Measurements from ENCODE around the gene C6orf163. TPM values are rescaled to one million over a fixed set of nuclear protein-coding genes. Genes with fewer than 3 reads are reported as not detected.

Gene C6orf163
- total RNA-seq, 2 experiments from 2014 or later, result 3.2 to 3.4 TPM

GRCh38 chr6:87336367-87336766 lies 8.2 kb upstream of the C6orf163 start:
- Mint-ChIP-seq H3K4me3 (no peak overlapping the region), H3K9me3 (peaks cover 7% of the 10 kb centered on the region), H3K36me3 (peaks cover 19% of the 10 kb centered on the region), H3K27me3 (no peaks in the 10 kb centered on the region), H3K27ac (no peak overlapping the region), H3K4me1 (peaks cover 15% of the 10 kb centered on the region)
- ATAC-seq (ENCODE audit: low read depth), result no peak
- POLR2A ChIA-PET, result no interaction called here
- no peak for DNase-seq

DNA sequence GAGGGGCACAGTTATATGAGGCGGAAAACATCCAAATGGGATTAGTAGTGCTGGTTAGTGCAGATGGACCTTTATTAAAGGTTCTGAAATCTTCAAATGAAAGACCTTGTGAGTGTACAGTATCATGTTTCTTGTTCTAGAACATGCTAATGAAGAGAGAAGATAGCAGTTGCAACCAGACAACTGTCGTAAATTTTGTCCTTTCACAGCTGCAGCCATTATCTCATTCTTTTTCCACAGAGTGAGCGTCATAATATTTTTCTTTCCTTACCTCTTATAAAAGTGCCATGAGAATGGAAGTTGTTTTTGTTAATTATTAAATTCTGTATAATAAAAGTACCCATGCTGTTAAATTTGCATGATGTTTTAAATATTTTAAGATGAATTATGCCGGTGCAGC lies 4.4 kb upstream of the C6orf163 start:
- Mint-ChIP-seq H3K4me3 (no peak overlapping the region), H3K9me3 (no peaks in the 10 kb centered on the region), H3K27me3 (no peaks in the 10 kb centered on the region), H3K27ac (no peak overlapping the region), H3K36me3 (peaks cover 11% of the 10 kb centered on the region), H3K4me1 (no peaks in the 10 kb centered on the region)
- no peak for DNase-seq
- POLR2A ChIA-PET, result no interaction called here
- ATAC-seq (ENCODE audit: low read depth), result no peak

GRCh38 chr6:87341158-87341557 lies 3.5 kb upstream of the C6orf163 start:
- Mint-ChIP-seq H3K36me3 (peaks cover 11% of the 10 kb centered on the region), H3K4me3 (no peak overlapping the region), H3K9me3 (no peaks in the 10 kb centered on the region), H3K4me1 (no peaks in the 10 kb centered on the region), H3K27ac (no peak overlapping the region), H3K27me3 (no peaks in the 10 kb centered on the region)
- no peak for ATAC-seq (ENCODE audit: low read depth)
- no peak for DNase-seq
- POLR2A ChIA-PET, result no interaction called here

GRCh38 chr6:87341899-87342298 lies 2.7 kb upstream of the C6orf163 start:
- ATAC-seq (ENCODE audit: low read depth), result no peak
- POLR2A ChIA-PET, result no interaction called here
- H3K27me3 Mint-ChIP-seq, result no peaks in the 10 kb centered on the region
- peaks cover 12% of the 10 kb centered on the region for H3K36me3 Mint-ChIP-seq
- no peak overlapping the region for H3K4me3 Mint-ChIP-seq
- H3K4me1 Mint-ChIP-seq, result no peaks in the 10 kb centered on the region
- no peaks in the 10 kb centered on the region for H3K9me3 Mint-ChIP-seq
- no peak for DNase-seq
- no peak overlapping the region for H3K27ac Mint-ChIP-seq

GRCh38 chr6:87342829-87343228 lies 1.8 kb upstream of the C6orf163 start:
- no peak for ATAC-seq (ENCODE audit: low read depth)
- Mint-ChIP-seq H3K4me3 (no peak overlapping the region), H3K27me3 (no peaks in the 10 kb centered on the region), H3K4me1 (no peaks in the 10 kb centered on the region), H3K36me3 (peaks cover 13% of the 10 kb centered on the region), H3K27ac (no peak overlapping the region), H3K9me3 (no peaks in the 10 kb centered on the region)
- DNase-seq, result no peak
- POLR2A ChIA-PET, result no interaction called here

GRCh38 chr6:87346700-87347099 lies 2.1 kb downstream of the C6orf163 start:
- no peak overlapping the region for H3K27ac Mint-ChIP-seq
- ATAC-seq (ENCODE audit: low read depth), result no peak
- no peak for DNase-seq
- peaks cover 8% of the 10 kb centered on the region for H3K36me3 Mint-ChIP-seq
- no peak overlapping the region for H3K4me3 Mint-ChIP-seq
- no peaks in the 10 kb centered on the region for H3K4me1 Mint-ChIP-seq
- H3K9me3 Mint-ChIP-seq, result no peaks in the 10 kb centered on the region
- POLR2A ChIA-PET, result no interaction called here
- H3K27me3 Mint-ChIP-seq, result no peaks in the 10 kb centered on the region

DNA sequence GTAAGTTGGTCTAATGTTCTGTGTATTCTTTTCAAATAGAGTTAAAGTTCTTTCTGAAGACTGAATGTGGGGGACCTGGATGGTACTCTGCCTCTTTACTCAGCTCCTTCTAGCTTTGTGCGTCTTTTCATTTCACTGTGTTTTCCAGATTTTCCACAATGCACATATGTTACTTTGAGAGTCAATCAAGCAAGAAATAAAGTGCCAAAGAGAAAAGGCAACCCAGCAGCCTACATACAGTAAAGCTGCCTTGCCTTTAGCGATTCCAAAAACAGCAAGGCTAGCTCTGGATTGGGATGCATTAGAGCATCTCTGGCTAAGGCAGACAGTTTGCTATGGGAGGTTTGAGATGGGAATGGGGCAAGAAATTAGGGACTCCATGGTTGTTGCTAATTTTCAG lies 5.3 kb downstream of the C6orf163 start:
- no peaks in the 10 kb centered on the region for H3K9me3 Mint-ChIP-seq
- no peak overlapping the region for H3K27ac Mint-ChIP-seq
- no peak overlapping the region for H3K4me3 Mint-ChIP-seq
- H3K27me3 Mint-ChIP-seq, result no peaks in the 10 kb centered on the region
- DNase-seq (no peak), ATAC-seq (ENCODE audit: low read depth) (no peak)
- no peaks in the 10 kb centered on the region for H3K4me1 Mint-ChIP-seq
- POLR2A ChIA-PET, result no interaction called here
- peaks cover 4% of the 10 kb centered on the region for H3K36me3 Mint-ChIP-seq

GRCh38 chr6:87350516-87350915 lies 5.9 kb downstream of the C6orf163 start:
- Mint-ChIP-seq H3K36me3 (peaks cover 2% of the 10 kb centered on the region), H3K27ac (no peak overlapping the region), H3K9me3 (no peaks in the 10 kb centered on the region), H3K4me3 (no peak overlapping the region), H3K4me1 (no peaks in the 10 kb centered on the region), H3K27me3 (no peaks in the 10 kb centered on the region)
- POLR2A ChIA-PET, result no interaction called here
- ATAC-seq (ENCODE audit: low read depth) (no peak), DNase-seq (no peak)

DNA sequence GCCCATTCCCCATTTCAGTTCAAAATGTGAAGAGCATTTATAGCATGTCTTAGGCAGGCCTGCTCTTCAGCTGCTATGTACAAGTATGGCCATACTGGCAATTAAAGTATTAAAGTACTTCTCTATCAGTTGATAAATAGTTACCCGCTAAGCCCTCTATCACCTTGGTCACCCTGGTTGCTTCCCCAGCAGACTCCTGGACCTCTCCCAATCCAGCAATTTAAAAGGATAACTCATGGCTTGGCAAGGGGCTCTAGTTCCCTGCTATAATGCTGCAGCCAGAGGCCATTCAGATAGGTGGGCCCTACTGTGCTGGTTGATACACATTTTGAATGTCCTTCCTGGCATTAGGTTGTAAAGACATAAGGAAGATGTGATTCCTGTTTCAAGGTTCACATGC lies 7.0 kb downstream of the C6orf163 start:
- H3K27me3 Mint-ChIP-seq, result no peaks in the 10 kb centered on the region
- DNase-seq (no peak), ATAC-seq (ENCODE audit: low read depth) (no peak)
- no peak overlapping the region for H3K27ac Mint-ChIP-seq
- no peaks in the 10 kb centered on the region for H3K9me3 Mint-ChIP-seq
- POLR2A ChIA-PET, result no interaction called here
- no peak overlapping the region for H3K4me3 Mint-ChIP-seq
- H3K36me3 Mint-ChIP-seq, result peaks cover 2% of the 10 kb centered on the region
- H3K4me1 Mint-ChIP-seq, result no peaks in the 10 kb centered on the region

- no peak overlapping the region for H3K4me3 Mint-ChIP-seq
- H3K9me3 Mint-ChIP-seq, result no peaks in the 10 kb centered on the region
- POLR2A ChIA-PET, result no interaction called here
- ATAC-seq (ENCODE audit: low read depth) (no peak), DNase-seq (no peak)
- no peaks in the 10 kb centered on the region for H3K27me3 Mint-ChIP-seq
- peaks cover 5% of the 10 kb centered on the region for H3K36me3 Mint-ChIP-seq
- H3K27ac Mint-ChIP-seq, result no peak overlapping the region
- H3K4me1 Mint-ChIP-seq, result no peaks in the 10 kb centered on the region
These were observed 11.6 kb downstream of the C6orf163 start for GRCh38 chr6:87356181-87356580.

- H3K9me3 Mint-ChIP-seq, result no peaks in the 10 kb centered on the region
- H3K4me3 Mint-ChIP-seq, result no peak overlapping the region
- POLR2A ChIA-PET, result no interaction called here
- no peak overlapping the region for H3K27ac Mint-ChIP-seq
- peaks cover 7% of the 10 kb centered on the region for H3K36me3 Mint-ChIP-seq
- H3K4me1 Mint-ChIP-seq, result no peaks in the 10 kb centered on the region
- ATAC-seq (ENCODE audit: low read depth) (no peak), DNase-seq (no peak)
- no peaks in the 10 kb centered on the region for H3K27me3 Mint-ChIP-seq
These were observed 13.0 kb downstream of the C6orf163 start for GRCh38 chr6:87357479-87358196.

GRCh38 chr6:87364602-87365252 lies 20.1 kb downstream of the C6orf163 start:
- Mint-ChIP-seq H3K27ac (no peak overlapping the region), H3K36me3 (peaks cover 14% of the 10 kb centered on the region), H3K9me3 (peaks cover 8% of the 10 kb centered on the region), H3K4me3 (no peak overlapping the region), H3K27me3 (no peaks in the 10 kb centered on the region), H3K4me1 (no peaks in the 10 kb centered on the region)
- DNase-seq (no peak), ATAC-seq (ENCODE audit: low read depth) (no peak)
- POLR2A ChIA-PET, result no interaction called here

DNA sequence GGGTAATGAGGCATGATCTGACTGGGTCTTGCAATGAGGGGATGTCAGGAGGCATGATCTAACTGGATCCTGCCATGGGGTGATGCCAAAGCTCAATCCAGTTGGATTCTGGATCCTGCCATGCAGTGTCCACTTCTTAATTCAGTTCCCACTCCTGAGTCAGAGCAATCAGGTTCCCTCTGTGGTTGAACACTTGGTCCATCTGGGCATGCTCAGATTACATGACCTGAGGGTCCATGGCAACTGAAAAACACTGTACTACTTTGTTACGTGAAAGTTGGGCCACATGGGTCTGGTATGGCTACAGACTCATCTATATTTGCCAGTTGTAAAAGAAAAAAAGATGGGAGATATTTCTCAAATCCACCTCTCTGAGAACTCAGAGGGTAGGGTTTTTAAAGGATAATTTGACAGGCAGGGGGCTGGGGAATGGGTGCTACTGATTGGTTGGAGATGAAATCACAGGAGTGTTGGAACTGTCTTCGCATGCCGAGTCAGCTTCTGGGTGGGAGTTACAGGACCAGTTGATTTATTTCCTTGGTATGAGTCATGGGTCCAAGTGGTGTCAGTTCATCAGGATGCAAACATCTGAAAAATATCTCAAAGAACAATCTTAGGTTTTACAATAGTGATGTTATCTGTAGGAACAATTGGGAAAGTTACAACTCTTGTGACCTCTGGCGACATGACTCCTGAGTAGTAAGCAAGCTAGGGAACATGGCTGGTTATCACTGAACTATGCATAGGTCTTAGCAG lies 21.6 kb downstream of the C6orf163 start:
- H3K36me3 Mint-ChIP-seq, result peaks cover 12% of the 10 kb centered on the region
- H3K4me1 Mint-ChIP-seq, result no peaks in the 10 kb centered on the region
- H3K4me3 Mint-ChIP-seq, result no peak overlapping the region
- ATAC-seq (ENCODE audit: low read depth) (no peak), DNase-seq (no peak)
- no peaks in the 10 kb centered on the region for H3K27me3 Mint-ChIP-seq
- no peak overlapping the region for H3K27ac Mint-ChIP-seq
- POLR2A ChIA-PET, result no interaction called here
- H3K9me3 Mint-ChIP-seq, result peaks cover 8% of the 10 kb centered on the region

- Mint-ChIP-seq H3K36me3 (peaks cover 10% of the 10 kb centered on the region), H3K27me3 (no peaks in the 10 kb centered on the region), H3K27ac (no peak overlapping the region), H3K4me1 (no peaks in the 10 kb centered on the region), H3K9me3 (peaks cover 8% of the 10 kb centered on the region), H3K4me3 (no peak overlapping the region)
- no peak for ATAC-seq (ENCODE audit: low read depth)
- POLR2A ChIA-PET, result no interaction called here
- DNase-seq, result no peak
These were observed 22.3 kb downstream of the C6orf163 start for GRCh38 chr6:87366899-87367298.

Measured in activated naive CD8-positive, alpha-beta T cell treated with anti-CD3 and anti-CD28 coated beads, Interleukin-2, amount 10 ng/mL, durations not matched to agents 7 days and 5 days (primary cell).